Retina (tissue), 1 donor: ENCODE measurements around the gene LRP2.
A peak's percentile ranks its signal among the peaks of the same experiment; 100 is the strongest.
"Not testable (repeated sequence)": the region's sequence is repeated elsewhere in the genome, so short reads cannot be mapped to it uniquely, and the experiment has no call there.

ENCODE experiments used
- DNase-seq: peaks from one replicate; pipeline ENCODE4 v3.0.0-alpha.2; 2016

The LRP2 gene

DNA sequence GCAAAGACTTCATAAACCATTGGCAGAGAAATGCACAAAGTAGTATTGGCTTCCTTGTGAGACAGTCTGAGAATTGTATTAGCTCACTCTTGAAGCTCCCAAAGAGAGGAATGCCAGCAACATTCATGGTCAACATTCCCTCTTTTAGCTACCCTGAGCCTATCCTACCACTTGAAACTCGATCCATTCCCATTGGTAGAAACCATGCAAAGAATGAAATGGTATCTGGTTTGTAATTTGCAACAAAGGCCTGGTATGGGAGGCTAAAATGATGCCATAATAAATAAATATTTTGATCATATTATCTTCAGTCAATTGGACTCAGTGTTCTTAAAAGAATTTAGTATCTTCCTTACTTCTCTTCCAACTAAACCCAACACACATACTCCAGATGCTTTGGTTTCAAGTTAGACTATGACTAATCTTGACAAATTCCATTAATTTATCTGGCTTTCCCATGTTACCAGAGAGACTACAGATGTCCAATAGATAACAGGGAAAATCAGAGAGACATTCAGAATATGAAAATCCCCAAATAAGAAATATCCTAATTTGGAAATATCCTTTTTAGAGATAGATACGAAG lies 190.1 kb downstream of the LRP2 start:
- no peak for DNase-seq

DNA sequence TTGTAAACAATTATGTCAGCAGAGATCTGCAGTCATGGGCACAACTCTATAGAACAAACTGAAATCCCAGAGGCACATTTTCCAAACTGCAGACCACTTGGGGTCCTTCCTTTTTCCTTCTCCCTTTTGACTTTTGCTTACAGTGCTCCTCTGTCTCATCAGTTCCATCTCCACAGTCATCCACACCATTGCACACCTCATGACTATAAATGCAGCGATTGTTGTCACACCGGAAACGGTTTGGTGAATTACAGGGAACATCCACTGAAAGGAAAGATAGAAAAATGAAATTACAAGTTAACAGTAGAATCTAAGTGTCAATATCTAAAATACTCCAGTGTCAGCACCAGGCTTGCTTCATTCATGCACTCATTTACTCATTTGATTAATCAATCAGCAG lies 196.5 kb downstream of the LRP2 start:
- DNase-seq: no peak

DNA sequence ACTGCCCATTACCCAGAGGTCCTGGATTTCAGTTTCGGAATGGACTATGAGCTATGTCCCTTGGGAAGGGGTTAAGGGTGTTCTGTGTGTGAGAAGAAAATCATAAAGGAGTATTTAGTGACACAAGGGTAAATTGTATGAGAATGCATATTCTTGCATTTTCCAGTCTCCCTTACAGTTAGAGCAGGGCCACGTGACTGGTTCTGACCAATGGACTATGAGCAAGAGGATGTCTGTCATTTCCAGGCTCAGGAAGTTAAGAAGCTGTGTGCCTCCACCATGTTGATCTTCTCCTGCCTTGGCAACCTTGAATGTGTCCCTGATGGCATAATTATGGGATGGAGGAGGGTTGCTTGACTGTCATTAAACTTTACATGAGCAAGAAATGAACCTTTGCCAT lies 198.0 kb downstream of the LRP2 start:
- no peak for DNase-seq

DNA sequence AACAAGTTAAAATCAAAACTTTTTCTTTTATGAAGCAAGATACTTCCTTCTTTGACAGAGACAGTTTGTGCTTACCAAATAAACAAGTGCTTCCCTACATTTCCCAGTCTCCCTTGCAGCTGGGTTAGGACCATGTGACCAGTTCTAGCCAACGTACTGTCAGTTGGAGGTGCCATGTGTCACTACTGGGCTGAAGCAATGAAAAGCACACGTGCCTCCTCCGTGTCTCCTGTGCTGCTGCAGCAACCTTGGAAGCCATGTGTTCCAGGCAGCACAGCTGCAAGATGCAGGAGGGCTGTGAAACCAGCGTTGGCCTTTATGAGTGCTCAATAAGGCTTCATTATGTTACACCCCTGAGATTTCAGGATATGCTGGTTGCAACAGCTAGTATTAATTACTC lies 199.7 kb downstream of the LRP2 start:
- no peak for DNase-seq

DNA sequence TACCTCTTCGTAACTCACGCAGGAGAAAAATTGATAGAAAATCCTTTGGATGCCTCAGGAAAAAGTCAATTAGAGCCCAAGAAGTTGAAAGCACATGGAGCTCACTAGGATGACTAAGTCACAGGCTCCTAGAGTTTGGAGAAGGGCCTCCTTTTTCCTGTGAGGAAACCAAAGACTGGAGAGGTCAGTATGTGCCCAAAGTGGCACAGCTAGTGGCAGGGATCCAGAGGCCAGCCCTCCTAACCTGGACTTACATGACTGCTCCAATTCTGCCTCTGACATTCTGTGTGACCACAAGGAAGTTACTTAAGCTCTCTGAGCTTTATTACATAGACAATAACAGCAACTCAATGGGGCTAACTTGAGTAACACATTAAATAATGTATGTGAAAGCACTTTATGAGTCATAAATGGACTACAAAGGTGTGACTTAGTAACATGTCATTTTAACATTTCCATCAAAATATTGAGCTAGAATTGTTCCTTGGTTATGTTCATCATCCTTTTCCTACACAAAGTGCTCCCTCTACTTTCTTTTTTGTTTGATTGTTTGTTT lies 201.3 kb downstream of the LRP2 start:
- no peak for DNase-seq

DNA sequence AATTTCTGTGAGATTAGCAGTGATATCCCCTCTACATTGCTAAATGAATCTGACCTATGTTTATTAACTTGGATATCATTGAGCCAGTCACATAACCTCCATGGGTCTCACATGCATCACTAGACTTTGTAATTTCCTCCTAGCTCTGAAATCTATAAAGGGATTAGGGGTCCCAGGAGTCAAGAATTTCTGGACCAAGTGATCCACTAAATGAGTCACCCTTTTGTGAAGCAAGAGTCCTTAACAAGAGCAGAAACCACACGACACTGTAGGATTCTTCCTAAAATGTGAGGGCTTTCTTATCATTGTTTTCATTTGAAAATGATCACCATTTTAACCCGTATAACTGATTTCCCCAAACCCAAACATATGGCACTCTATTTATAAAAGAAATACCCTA lies 202.6 kb downstream of the LRP2 start:
- DNase-seq: no peak

DNA sequence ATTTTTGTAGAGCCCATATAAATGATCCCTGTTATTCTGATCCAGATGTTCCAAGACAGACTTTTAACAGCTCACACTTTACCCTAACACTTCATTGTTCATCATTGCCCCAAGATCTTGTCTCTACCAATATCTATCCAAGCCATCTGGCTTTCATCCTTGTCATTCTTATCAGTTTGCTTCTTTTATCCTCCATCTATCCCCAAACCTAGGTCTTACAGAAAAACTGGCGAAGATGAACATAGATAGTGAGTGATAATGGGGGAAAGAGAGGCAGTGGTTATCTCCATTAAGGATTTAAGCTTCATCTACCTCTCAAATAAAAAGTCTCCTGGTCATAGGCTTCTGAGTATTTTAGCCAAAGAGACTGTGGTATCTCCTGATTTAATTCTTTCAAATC lies 203.5 kb downstream of the LRP2 start:
- no peak for DNase-seq

DNA sequence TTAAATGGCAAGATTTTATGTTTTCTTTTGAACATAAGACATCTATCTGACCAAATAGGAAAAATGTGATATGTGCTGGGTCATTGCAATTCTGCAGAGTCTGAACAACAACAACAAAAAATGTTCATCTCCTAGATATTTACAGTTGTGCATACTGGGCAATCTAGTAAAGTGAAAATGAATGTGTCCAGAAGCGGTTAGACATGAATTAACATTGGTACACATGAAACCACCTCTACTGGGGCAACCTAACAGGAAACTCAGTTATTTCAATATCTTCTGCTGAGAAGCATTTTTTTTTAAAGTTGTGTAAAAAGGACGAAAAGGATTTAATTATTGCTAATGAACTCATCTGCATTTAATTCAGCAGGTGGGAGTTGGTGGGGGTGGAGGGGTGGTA lies 216.1 kb downstream of the LRP2 start:
- no peak for DNase-seq

DNA sequence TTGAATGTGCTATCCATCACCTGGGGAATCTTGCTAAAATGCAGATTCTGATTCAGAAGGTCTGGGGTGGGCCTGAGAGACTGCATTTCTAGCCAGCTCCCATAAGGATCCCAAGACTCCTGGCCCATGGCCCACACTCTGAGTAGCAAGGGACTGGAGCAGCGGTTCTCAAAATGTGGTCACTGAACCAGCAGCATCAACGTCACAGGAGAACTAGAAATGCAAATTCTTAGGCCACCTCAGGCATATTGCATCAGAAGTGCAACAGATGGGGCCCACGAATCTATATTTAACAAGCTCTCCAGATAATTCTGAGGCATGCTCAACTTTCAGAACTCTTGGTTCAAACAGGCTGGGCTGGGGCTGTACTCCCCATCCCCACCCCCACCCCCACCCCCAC lies 218.3 kb downstream of the LRP2 start:
- no peak for DNase-seq

DNA sequence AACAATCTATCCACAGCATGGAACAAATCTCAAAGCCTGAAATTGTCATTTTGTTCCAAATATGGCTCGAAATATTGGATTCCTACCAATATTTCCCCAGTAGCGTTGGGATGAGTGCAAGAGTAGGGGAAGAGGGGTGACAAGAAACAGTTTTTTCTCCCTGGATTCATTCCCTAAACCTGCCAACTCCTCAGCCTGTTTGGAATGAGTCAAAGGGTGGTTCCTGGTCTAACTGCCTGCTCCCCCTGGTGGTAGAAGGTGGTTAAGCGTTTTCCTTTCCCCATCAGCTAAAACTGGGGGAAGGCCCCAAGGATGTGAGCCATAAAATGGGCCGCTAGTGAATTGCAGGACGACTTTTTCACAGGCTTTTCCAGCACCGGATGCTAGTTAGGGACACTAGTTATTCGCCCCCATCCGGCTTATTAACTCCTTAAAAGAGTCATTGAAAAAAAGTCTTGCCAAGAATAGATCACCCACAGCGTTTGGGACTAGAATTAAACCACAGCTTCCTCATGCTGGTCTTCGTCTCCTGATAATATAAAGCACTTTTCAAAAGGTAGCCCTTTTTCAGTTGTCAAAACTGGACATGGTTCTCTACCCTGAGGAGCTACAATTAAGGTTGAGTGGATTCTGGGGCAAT lies 220.5 kb downstream of the LRP2 start:
- peak; percentile 50 for DNase-seq

DNA sequence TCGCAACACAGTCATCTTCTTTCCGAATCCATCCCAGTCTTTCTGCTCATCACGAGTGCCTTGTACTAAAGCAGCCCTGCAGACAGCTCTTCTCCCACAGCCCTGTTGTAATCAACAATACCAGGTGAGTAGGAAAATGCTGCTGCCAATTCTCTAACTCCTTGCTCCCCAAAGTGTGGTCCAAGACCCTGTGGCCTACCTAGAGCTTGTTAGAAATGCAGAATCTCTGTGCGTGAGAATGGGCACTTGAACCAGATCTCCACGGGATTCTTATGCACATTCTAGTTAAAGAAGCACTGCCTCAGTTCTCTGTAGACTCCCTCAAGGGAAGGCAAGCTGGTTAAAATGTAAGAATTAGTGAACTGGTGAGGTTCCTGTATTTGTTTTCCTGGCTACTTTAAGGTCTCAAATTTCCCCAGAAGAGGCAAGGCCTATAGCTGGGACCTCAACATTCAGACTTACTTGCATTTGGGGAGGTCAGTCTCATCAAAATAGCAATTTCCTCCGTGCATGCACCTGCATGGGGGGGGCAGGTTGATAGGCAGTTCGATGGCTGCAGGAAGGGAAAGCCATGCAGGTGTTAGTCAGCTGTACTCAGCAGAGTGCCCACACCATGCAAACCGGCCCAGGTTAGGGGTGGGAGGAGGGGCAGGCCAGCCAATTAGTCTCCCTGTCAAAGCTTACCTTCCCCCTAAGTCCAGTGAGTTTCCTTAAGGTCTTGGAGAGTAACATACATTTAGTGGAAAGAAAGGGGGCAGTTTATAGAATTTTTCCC lies 222.2 kb downstream of the LRP2 start:
- no peak for DNase-seq

DNA sequence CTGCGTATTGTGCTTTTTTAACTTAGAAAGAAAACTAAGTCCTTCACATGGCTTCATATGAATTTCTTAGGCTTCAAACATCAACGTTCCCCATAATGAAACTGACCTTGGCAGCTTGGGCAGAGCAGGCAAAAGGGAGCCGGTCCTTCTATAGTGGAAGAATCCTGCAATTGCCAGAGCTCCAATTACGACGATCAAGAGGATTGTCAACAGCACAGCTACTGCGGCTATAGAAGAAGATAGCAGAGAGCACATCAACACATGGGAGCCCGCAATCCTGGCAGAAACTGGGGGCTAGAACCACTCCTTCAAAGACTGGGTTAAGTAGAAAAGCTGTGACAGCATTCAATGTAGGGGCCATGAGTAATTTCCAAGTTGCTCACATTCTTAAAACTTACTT lies 223.2 kb downstream of the LRP2 start:
- no peak for DNase-seq

DNA sequence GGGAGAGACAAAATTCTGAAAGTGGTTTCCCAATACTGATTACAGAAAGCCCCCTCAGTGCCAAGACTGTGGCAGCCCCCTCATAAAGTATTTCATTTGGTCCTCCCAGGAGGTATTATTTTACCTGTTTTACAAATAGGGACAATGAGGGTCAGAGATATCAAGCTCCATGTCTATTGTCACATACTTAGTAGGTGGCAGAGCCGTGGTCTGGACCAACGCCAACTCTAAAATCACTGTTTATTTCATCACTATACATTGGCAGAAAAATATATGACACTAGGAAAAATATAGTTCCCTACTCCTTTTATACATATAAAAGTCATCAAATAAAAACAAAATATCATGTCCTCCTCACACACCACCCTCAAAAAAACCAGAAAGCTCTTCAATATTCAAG lies 224.4 kb downstream of the LRP2 start:
- no peak for DNase-seq

DNA sequence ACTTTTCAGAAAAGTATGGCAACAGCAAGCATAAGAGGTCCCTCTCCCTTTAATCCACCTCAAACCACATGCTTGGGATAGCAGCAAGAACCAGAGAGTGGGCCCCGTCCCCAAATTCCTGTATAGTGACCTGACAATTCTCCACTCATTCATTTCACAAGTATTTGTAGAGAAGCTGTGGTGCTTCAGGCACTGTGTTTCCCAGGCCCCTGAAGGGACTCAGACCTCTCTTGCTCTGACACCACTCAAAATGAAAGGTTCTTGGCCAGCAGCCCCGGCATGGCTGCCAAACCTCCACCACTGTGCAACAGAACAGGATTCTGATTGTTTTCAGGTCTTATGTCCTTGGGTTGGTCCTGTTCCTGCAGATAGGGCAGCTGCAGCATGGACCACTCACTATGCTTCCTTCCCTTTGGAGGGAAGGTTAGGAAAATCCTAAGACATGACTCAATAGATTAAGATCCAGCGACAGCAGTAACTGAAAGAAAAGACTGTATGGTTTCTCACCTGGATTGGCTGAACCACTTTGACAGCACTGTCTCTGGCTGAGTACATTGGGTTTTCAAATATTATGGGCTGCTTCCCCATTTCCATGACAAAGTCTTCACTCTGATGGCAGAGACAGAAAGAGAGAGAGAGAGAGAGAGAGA lies 225.3 kb downstream of the LRP2 start:
- DNase-seq: no peak

DNA sequence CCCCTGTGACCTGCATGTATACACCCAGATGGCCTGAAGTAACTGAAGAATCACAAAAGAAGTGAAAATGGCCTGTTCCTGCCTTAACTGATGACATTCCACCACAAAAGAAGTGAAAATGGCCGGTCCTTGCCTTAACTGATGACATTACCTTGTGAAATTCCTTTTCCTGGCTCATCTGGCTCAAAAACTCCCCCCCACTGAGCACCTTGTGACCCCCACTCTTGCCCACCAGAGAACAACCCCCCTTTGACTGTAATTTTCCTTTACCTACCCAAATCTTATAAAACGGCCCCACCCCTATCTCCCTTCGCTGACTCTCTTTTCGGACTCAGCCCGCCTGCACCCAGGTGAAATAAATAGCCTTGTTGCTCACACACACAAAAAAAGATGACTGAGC lies 225.9 kb downstream of the LRP2 start:
- not testable (repeated sequence) for DNase-seq

DNA sequence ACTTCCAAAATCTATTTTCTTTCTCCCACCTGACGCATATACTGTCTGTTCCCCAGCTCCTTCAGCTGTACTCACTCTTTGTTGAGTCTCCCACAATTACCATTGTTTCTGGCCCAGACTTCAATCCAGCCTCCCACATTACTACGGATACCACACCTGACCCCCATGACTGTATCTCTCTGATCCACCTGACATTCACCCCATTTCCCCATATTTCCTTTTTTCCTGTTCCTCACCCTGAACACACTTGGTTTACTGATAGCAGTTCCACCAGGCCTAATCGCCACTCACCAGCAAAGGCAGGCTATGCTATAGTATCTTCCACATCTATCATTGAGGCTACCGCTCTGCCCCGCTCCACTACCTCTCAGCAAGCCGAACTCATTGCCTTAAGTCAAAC lies 228.1 kb downstream of the LRP2 start:
- DNase-seq: not testable (repeated sequence)

DNA sequence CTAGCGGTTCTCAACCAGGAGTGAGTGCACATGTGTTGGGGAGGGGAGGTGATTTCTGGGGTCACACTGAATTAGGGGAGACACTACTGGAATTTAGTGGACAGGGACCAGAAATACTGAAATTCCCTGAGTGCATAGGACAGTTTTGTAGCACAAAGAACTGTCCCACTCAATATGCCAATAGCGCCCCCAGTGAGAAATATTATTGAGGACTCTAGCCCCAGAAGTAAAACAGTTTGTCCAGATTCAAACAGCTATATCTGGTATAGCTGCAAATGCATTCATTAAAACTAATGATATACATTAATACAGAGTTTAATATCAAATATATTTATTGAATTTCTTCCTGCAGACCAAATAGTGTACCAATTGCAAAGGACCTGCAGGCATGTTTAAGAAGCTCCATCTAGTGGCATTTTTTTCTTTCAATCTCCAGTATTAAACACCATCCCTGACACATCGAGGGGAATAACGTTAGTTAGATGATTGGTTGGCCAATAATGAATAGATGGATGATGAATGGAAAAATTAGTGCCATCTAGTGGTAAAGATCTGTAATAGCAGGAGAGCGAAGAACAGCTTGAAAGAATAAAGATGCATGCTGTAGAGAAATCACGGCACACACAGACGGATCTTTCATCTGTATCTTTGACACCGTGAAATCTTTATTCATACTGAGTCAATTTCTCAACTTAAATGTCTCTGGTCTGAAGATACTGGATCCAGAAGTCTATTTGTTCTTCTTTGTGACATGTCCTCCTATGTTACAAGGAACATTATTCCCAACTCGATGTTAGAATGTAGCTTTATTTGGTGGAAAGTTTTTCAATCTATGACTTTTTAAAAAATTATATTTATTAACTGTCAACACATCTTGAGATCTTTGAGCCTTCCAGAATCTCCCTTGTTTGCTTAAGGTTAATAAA lies 230.5 kb downstream of the LRP2 start:
- peak; percentile 56 for DNase-seq

DNA sequence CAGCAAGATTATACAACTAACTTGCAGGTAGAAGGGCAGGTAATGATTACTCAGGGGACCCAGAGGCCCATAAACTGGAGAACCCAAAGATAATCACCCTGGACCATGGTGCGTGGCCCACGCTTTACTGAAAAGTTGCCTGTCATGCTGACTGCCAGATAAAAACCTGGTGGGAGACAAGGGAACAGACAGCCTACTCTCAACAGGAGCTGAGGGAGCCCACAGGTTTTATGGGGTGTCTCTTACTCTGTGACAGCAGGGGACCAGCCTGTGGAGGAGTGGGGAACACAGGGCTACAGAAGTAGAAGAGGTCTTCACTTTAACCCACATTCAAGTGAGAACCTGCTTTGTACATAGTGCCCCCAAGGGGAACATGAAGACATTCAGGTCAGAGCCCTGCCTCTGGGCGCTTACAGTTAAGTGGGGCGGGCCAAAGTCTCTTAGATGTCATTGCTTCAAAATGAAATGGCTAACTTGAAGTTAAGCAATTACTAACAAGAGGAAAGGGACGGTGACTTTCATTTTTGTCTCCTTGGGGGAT lies 232.6 kb downstream of the LRP2 start:
- no peak for DNase-seq

DNA sequence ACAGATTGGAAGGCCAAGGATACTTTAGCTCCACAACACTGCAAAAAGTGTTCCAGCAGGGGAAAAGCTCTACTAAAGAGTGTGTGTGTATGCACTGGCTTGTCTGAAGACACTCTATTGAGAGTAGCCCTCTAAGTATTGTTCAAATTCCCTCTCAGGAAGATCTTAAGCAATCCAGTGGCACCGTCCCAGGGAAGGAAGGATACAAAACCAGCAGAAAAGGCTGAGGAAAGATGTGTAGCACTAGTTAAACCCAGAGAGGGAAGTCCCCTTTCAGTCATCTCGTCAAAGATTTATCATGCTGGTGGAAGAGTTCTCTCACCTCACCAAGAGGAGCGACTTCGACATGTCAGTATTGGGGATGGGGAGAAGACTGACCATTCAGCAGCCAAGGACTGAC lies 242.5 kb downstream of the LRP2 start:
- DNase-seq: no peak

DNA sequence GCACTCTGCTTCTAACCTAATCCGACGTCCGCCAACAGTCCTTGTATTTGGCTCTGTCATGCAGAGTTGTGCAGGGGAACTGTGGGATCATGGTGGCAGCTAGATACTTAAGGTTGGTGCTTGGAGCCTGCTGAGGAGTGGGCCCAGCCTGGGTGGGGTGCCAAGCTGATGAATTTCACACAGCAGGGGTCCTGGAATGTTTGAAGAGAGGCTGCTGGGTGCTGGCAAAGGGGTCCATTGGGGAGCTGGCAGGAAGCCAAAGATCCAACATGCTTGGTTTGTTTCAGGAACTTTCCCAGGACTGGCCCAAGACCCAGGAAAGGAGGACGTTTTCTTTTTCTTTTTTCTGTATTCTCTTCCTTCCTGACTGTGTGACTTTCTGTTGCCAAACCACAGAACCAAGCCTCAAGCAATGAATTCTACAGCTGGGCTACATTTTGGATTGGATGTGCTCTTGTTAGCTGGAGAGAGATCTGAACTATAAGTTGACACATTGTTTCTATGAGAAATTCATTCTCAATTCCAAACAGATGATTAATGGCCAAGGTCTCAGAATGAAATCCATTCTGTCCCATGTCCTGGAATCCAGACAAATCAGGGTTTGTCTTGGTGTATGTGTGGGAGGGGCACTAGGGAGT lies 243.1 kb downstream of the LRP2 start:
- DNase-seq: no peak

DNA sequence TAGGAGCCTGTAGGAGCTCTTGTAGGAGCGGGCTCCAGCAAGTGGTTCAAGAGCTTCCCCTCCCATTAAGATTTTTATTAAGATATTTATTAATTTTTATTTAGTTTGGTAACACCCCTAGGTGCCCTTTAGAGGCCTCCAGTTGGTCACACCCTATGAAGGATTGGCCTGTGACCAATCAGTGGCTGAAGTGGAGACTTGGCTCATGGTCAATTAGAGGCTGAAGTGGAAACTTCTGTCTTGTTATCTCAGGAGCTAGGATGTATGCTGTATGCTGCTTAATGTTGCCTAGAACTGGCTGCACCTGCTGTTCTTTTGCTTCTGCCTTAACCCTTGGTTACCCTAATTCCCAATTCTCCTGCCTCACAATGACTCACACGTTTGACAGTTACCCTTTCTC lies 244.3 kb downstream of the LRP2 start:
- no peak for DNase-seq

DNA sequence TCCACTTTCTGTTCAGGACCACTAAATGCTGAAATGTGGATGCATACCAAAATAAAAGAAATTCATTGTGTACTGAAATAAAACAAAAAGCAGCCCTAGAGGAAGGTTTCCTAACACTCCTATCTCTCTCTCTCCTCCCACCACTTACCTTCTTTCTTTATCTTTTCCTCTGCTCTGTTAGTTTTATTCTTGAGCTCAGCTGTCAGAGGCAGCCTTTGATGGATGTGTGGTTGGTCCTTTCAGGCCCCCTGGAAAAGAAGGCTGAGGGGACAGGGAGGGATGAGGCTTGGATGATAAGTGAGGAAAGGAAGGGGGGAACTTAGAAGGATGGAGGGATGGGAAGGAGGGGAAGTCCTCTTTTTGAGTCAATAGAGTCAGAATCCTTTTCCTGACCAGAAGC lies 245.3 kb downstream of the LRP2 start:
- no peak for DNase-seq
